NCI-H1092 treated with DMSO at 0.1 percent for 48 hours (cell line): ENCODE data around the gene CXCL13.
"Not testable (repeated sequence)": the region's sequence is repeated elsewhere in the genome, so short reads cannot be mapped to it uniquely, and the experiment has no call there.

ENCODE experiments used
- DNase-seq: peaks from one replicate; lab custom pipeline; 2025; lab: John Stamatoyannopoulos, UW

Gene CXCL13, protein sequence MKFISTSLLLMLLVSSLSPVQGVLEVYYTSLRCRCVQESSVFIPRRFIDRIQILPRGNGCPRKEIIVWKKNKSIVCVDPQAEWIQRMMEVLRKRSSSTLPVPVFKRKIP

DNA sequence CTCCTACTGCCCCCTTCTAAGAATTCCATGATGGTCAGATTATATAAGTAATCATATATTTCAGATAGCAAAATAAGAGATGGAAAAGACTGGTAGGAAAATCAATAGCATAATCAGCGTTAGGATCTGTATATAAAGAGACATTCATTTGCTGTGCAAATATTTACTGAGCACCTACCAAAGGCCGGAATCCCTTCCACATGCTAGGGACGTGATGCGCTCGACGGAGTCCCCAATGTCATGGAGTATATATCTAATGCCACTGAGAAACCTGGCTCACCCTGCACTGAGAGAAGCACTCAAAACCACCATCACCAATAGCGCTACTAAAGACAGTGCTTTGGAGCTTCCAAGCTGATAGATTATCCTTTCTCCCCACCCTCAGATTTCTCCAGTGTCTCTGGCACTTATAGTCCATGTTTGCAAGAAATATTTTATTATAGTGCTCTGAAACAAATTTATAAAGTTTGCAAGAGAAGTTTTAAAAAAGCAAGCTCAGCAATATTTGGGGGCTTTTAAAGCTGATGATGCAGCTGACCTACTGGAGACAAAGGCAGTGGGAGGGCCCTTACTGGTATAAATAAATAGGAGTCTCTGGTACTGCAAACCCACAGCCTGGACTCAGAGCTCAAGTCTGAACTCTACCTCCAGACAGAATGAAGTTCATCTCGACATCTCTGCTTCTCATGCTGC lies at the start of gene CXCL13:
CXCL13 (plus strand) TSS at position 611 of the 693 bp plus-strand sequence; CDS start at position 657, 46 bp downstream.
- no peak for DNase-seq

DNA sequence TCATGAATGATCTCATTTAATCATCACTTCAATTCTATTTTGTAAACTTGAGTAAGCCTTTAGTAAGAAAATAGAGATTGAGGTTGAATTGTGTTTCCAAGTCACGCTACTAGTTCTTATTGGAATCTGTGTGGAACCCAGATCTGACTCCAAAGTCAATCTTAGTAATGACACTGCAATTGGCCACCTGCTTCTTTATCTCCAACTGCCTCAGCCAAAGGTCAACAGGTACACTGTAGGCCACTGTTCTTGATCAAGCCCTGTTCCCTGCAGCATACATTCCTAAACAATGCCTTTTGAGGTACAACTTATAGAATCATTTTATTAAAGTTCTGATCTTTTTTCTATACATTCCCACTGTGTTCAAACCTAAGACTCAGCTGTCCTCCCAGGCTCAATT lies 45.5 kb upstream of the CXCL13 start:
- DNase-seq = no peak

- DNase-seq = not testable (repeated sequence)
Measured at GRCh38 chr4:77561720-77562119, 43.9 kb upstream of the CXCL13 start.

GRCh38 chr4:77564231-77564630 lies 41.4 kb upstream of the CXCL13 start:
- DNase-seq = no peak

DNA sequence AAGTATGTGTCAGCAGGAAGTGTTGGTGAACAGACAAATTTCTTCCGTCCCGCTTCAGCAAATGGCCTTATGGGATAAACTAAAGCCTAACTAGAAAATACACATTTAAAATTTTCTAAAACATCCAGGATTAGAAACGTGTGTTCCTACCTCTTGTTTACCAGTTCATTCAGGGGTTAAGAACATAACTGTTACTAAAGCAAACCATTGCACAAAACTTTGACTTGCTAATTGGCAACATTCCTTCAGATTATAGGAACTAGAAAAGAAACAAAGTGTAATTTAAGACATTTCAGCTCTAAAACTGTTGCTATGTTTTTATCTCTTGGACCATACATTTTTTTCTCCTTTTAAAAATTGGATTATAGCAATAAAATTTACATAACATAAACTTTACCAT lies 39.5 kb upstream of the CXCL13 start:
- no peak for DNase-seq

GRCh38 chr4:77567549-77567948 lies 38.1 kb upstream of the CXCL13 start:
- no peak for DNase-seq

DNA sequence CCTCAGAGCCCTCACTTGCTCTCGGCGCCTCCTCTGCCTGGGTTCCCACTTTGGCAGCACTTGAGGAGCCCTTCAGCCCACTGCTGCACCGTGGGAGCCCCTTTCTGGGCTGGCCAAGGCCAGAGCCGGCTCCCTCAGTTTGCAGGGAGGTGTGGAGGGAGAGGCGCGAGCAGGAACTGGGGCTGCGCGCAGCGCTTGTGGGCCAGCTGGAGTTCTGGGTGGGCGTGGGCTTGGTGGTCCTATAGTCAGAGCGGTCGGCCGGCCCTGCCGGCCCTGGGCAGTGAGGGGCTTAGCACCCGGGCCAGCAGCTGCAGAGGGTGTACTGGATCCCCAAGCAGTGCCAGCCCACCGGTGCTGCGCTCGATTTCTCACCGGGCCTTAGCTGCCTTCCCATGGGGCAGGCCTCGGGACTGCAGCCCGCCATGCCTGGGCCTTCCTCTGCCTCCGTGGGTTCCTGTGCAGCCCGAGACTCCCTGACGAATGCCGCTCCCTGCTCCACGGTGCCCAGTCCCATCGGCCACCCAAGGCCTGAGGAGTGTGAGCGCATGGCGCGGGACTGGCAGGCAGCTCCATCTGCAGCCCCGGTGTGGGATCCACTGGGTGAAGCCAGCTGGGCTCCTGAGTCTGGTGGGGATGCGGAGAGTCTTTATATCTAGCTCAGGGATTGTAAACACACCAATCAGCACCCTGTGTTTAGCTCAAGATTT lies 35.0 kb upstream of the CXCL13 start:
- DNase-seq = not testable (repeated sequence)

DNA sequence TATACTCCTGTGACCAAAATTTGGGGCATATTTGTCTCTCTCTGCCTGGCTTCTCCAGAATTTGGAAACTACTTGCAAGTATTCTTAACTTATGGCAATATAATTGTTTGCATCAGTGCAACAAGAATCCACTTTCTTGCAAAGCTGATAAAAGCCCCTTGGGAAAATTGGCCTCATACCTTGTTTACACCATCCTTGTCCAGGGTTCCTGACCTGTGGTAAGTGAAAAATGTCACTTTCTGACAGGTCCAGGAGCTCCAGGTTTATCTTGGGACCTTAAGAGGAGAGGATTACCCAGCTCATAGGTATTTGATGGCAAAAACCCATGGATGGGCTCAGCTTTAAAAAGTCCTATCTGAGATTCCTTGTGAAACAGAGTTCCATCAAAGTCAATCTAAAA lies 29.3 kb upstream of the CXCL13 start:
- DNase-seq = no peak

GRCh38 chr4:77578145-77578544 lies 27.5 kb upstream of the CXCL13 start:
- DNase-seq = no peak

DNA sequence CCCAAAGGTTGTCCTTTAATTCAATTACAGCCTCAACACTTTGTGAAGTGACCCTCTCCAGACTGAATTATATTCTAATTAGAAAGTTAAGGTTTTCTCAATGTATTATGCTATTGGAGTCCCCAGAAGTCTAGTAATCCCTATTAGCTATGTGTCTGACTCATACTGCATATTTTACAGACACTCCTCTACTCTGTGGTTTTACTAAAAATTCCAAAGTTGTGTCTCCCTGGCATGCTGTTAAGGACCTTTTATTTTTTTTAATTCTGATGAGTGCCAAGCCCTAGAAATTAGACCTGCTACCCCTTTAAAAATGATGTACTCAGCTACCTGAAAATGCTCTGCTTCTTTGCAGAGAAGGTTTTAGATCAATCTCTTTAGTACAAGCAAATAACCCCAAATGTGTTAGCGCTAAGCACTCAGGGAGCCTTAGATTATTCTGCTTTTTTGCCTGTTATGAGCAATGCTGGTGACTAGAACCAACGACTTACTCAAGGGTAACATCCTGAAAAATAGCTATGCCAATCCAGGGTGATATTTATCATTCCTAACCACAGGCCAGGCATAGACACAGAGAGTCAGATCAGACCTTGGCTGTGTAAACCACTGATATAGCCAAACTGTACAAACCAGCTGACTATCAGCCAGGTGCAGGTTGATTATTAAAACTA lies 26.1 kb upstream of the CXCL13 start:
- no peak for DNase-seq

DNA sequence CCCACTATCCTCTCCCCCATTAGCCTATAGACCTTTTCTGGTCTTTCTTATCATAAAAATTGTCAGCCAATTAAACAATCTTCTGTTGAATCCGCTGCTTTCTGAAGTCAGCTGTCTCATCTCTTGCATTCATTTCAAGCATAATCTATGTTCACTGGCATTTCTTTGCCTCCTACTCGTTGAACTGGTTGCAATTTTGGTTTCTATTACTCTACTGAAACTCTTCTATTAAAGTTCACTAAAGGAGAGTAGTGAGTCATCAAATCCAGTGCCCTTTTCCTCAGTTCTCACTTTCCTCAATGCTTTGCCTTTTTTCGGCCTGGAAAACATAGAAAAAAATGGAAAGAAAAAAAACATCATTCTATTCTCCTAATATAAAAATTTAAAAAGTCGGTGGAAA lies 23.9 kb upstream of the CXCL13 start:
- DNase-seq = no peak

GRCh38 chr4:77582156-77582555 lies 23.5 kb upstream of the CXCL13 start:
- no peak for DNase-seq

GRCh38 chr4:77582711-77583110 lies 22.9 kb upstream of the CXCL13 start:
- DNase-seq = no peak

DNA sequence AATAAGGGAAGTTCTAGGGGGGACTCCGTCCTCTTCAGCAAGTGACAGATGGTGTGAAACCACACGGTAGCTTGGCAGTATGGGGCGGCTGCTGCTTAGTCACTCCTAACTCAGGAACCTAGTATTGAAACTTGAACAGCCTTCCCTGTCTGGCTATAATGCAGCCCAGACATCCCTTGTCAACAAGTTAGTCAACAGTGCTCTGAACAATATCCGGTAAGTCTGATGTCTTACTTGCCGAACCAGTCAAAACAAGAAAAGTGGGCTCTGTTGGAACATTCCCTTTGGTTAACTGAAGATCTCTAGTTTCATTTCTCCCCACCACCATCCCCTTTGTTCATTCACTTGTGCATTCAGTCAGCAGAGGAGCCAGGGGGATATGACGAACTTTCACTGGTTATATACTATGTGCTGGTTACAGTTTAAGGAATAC lies 18.7 kb upstream of the CXCL13 start:
- DNase-seq = no peak

DNA sequence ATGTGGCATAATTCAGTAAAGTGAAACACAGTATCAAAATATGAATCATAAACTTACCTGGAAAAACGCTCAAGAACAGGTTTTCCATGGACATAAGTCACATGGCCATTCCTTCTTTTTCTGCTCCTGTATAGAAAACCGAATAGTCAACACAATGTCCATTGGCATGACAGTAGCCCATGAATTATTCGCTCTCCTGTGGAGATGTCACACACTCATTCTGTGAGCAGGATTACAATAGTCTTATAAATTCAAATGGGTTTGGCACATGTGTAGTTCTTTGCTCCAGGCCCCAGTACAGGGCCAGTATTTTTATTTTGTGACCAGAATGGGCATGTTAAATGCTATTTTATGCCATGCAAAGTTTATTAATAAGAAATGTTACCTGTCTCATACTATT lies 15.1 kb upstream of the CXCL13 start:
- no peak for DNase-seq

- no peak for DNase-seq
Measured at GRCh38 chr4:77591532-77591931, 14.1 kb upstream of the CXCL13 start.

- no peak for DNase-seq
Measured at GRCh38 chr4:77593101-77593500, 12.5 kb upstream of the CXCL13 start.

DNA sequence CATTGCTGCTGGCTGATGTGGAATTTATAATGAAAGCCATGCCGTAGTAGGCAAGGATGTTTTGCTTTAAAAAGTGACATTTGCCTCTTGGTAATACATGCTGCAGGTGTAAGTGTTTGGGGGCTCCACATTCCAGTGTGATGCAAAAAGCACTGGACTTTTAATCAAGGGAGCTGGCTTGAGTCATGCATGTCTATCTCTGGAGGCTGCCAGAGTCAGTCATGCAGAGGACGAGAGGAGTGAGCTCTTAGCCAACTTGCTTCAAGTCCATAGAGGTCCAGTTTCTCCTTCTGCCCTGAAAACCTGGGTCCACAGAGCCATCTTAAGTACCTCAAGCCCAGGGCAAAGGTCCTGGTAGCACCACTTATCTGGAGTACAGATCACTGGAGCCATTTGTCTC lies 11.6 kb upstream of the CXCL13 start:
- DNase-seq = no peak

GRCh38 chr4:77595364-77595973 lies 10.2 kb upstream of the CXCL13 start:
- no peak for DNase-seq

- DNase-seq = no peak
Measured at GRCh38 chr4:77599378-77599777, 6.2 kb upstream of the CXCL13 start.

- DNase-seq = peak; percentile 43
Measured at GRCh38 chr4:77600521-77601451, 4.8 kb upstream of the CXCL13 start.
